SK-N-DZ (cell line): ENCODE results near the gene GNG14.
"Not testable (repeated sequence)": the region's sequence is repeated elsewhere in the genome, so short reads cannot be mapped to it uniquely, and the experiment has no call there.

ENCODE experiments used
- DNase-seq: peaks from one replicate; pipeline ENCODE4 v3.0.0-alpha.2; 2015; ENCODE audit warnings: low spot score

GNG14 gene

DNA sequence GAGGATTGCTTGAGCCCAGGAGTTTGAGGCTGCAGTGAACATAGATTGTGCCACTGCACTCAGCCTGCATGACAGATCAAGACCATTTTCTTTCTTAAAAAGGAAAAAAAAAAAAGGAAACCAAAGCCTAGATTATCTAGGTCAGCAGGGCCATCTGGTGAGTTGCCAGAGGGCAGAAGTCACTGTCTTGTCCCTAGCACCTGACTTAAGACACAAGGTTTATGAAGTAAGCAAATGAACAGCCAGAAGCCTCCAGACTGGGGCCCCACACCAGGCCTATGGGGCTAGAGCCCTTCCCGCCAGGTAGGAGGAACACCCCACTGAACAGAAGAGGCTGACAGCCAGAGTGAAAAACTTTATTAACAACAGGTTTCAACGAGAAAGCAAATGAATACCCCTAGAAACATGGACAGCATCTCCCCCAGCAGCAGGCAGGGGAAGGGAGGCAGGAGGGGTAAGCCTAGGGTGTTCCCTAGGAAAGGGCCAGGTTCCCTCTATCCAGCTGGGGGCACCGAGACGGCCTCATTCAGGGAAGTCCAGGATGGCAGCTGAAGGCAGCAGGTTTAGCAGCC lies 20.0 kb upstream of the GNG14 start:
- DNase-seq, result no peak

DNA sequence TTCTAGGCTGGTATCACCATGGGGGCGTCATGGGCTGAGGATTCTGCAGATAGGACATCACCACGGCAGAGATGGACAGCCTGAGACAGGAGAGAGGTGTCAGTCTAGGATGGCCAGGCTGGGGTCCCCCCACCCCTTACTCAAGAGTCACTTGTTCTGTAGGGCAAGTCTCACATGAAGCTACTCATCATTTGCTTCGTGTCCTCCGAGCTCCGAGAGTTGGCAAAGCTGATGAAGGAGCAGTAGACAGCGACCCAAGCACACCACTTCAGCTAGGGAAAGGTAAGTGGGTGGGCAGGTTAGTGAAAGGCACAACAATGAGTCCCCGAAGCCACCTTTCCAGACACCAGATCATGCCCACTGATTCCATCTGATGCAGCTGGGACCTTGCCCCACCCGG lies 19.5 kb upstream of the GNG14 start:
- DNase-seq, result no peak

DNA sequence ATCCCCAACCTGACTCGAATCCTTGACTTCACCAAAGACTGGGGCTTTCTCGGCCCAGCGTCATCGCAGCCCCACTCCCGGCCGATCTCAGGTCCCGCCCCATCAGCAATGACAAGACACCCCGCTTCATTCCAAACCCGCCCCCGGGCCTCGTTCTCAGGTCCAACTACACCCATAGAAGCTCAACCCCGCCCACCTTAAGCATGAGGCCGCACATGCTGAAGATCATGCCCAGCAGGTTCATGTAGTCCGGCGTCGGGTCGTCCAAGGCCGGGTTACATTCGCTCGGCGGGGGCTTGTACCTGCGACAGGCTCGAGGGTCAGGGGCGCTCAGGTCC lies 18.9 kb upstream of the GNG14 start:
- no peak for DNase-seq

DNA sequence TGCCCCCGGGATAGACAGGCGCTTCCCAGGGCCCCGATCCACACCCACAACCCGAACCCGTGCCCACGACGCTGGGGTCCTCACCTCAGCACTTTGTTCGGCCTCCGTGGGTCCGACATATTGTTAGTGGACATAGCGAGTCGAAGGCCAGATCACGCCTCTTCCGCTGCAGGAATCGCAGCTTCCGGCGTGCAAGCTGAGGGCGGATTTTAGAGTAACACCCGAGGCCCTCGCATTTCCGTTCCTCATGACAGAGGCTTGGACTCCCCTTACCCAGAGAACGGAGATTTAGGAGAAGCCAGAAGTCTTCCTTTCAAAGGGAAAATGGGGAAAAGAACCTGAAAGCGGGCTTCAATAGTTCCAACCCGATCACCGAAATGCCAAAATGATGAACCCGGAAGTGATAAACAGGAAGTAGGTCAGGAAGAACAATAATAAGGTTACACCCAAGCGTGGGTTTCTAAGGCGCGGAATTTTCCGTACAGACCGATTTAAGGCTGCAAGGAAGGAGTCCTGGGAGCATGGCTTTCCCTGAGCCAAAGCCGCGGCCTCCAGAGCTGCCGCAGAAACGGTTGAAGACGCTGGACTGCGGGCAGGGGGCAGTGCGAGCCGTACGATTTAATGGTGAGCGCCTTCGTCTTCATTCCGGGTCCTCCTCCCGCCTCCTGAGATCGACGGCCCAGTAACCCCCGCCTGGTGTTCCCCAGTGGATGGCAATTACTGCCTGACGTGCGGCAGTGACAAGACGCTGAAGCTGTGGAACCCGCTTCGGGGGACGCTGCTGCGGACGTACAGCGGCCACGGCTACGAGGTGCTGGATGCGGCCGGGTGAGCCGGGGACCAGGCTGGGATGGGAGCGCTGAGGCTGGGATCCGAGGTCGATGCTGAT lies 18.3 kb upstream of the GNG14 start:
- DNase-seq, result peak; percentile 85

DNA sequence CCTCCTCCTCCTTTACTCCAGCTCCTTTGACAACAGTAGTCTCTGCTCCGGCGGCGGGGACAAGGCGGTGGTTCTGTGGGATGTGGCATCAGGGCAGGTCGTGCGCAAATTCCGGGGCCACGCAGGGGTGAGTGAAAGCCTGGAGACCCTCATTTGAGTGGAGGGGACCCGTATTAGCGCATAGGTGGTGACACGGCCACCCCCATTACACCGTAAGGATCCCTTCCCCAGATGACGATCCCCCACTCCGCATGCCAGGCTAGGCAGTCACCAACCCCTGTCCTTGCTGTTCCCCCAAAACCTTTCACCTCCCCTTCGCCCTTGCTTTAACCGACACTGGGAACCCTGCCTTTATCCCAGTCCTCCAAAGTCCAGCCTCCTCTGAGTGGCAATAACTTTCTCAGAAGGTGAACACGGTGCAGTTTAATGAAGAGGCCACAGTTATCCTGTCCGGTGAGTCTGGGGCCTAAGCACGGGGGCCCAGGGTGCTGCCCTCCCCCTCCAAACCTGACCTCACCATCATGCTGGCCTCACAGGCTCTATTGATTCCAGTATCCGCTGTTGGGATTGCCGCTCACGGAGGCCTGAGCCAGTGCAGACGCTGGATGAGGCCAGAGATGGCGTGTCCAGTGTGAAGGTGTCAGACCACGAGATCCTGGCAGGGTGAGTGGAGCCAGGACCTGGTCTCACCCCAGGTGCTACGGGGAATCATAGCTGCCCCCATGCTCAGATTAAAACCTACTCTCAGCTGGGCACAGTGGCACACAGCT lies 17.5 kb upstream of the GNG14 start:
- no peak for DNase-seq

DNA sequence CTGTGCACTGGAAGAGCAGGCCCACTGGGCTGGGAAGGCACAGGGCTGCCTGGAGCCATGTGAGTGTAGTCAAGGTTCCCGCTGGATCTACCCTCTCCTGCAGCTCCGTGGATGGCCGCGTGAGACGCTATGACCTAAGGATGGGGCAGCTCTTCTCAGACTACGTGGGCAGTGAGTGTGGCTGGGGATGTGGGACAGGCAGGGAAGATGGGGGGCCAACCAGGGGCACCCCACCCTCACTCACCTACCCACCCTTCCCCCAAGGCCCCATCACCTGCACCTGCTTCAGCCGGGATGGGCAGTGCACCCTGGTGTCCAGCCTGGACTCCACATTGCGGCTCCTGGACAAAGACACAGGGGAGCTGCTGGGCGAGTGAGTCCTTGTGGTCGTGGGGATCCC lies 15.1 kb upstream of the GNG14 start:
- no peak for DNase-seq

DNA sequence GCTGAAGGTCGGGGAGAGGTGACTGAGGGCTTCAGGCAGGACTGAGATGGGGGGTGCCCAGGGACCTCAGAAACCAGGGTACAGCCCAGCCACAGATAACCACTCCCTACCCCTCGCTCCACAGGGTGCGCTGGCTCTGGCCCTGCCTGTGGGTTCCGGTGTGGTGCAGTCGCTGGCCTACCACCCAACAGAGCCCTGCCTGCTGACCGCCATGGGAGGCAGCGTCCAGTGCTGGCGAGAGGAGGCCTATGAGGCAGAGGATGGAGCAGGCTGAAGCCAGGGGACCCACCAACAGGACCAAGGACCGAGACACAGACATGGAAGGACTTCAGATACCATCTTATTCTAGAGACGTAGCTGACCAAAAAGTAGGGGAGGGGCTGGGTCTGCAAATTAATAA lies 12.4 kb upstream of the GNG14 start:
- no peak for DNase-seq

DNA sequence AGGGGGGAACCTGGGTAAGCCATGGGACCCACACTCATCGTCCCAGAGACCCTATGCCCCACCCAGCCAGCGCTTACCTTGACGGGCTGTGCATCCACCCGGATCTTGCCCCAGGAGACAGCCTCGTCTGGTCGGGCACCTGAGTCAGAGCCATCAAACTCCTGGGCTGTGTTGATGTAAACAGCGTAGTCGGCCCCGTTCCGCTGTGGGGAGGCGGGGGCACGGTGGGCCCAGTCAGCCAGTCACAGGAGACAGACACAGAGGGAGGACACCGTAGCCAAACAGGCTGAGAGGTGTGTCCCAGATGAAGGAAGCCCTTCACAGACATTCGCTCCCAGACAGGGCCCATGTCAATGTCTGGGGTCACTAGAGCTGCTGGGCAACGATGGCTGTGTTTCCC lies 11.9 kb upstream of the GNG14 start:
- no peak for DNase-seq

DNA sequence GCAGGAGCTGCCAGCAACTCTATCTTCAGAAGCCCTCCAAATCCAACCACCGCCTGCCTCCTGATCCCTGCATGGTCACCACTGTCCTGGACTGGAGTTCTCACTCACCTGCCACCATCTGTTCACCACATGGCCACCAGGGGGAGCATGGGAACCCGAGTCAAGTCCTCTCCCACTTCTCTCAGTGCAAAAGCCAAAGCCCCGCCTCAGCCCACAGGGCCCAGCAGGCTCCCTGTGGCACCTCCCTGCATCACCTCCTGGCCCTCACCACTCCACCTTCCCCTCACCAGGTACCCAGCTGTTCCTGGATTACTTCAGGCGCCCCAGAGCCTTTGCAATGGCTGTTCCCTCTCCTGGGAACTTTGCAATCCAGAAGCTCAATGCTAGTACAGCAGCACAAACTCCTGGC lies 11.4 kb upstream of the GNG14 start:
- peak; percentile 78 for DNase-seq

DNA sequence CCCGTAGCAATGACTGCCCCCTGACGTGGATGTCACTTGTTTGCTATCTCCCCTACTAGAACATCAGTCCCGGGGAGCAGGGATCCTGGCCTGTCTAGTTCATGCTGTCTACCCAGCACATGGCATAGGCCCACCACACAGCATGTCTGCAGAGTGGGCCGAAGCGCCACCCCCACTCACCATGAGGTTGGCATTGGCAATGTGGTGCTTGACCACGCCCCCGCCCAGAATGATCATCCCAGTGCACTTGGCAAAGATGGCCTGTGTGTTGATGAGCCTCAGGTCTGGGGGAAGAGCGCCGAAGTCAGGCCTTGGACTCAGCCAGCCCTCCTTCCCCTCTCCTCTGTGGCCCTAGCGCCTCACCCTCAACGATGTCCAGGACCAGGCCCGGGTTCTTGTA lies 10.9 kb upstream of the GNG14 start:
- DNase-seq, result no peak

DNA sequence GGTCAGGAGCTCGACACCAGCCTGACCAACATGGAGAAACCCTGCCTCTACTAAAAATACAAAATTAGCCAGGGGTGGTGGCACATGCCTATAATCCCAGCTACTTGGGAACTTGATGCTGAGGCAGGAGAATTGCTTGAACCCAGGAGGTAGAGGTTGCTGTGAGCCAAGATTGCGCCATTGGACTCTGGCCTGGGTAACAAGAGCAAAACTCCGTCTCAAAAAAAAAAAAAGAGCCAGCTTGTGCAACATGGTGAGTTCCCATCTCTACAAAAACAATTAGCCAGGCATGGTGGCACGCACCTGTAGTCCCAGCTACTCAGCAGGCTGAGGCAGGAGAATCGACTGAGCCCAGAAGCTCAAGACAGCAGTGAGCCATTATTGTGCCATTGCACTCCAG lies 9.8 kb upstream of the GNG14 start:
- DNase-seq, result not testable (repeated sequence)

DNA sequence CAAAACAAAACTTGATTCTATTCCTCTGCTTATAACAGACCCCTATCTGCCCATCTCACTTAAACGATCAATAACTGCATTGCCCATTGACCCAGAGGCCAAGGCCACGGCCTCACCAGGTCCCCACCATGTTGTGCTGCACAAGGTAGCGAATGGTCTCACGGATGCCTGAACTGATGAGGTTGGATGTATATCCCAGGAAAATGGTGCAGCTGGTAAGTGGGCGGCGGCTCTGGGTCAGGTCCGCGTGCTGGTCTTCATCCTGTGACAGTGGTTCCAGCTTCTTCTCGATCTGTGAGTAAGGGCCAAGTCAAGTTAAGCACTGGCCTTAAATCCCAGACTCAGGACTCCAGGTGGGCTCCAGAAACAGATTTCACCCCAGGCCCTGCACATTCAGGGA lies 7.8 kb upstream of the GNG14 start:
- DNase-seq, result no peak

DNA sequence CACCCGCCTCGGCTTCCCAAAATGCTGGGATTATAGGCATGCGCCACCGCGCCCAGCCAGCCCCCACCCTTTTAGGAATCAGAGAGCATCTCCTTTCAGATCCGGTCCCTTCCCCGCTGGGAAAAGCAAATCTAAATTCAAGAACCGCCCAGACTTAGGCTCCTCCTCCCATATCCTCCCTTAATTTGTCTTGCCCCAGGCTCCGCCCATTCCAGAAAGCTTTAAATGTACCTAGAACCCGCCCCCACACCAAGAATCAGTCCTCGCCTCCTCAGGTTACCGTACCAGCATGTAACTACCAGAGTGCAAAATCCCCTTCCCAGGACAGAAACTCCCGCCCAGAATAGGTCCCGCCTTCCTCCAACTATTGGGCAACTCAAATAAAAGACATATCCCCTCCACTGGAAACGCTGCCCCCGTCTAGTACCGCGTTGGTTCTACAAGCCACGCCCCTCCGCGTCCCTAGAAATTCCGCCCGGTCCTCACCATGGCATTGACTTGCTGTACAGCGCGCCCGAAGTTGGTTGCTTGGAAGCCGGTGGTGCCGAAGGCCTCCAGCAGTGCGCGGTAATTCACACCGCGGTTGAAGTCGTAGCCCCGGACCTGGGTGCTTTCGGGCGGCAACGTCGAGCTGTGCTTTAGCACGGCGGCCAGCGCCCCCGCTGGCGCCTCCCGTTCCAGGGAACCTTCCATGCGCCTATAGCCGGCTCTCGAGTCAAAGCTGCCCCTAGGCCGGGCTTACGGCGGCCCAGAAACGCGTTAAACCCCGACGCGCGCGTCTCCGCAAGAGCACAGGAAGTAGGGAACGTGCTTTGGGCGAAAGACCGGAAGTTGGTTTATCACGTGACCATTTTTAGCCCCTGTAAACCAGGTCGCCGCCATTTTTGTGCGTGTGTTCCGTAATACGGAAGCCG lies 6.5 kb upstream of the GNG14 start, which contains the start of gene DHPS:
Gene DHPS (minus strand): TSS at position 807 of the 914 bp plus-strand sequence. CDS start 114 bp downstream, at position 693.
- peak; percentile 98 for DNase-seq

DNA sequence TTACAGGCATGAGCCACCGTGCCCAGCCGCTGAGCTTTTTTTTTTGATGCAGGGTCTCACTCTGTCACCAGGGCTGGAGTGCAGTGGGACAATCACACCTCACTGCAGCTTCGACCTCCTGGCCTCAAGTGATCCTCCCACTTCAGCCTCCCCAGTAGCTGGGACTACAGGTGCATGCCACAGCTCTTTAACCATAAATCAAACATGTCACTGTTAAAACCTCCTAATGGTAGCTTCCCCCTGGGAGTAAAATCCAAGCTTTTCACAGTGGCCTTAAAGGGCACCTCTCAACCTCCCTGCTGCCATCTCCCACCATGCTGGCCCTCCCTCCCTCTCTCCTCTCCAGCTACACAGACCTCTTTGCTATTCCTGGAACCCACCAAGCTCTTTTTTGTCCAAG lies 2.0 kb upstream of the GNG14 start:
- no peak for DNase-seq

DNA sequence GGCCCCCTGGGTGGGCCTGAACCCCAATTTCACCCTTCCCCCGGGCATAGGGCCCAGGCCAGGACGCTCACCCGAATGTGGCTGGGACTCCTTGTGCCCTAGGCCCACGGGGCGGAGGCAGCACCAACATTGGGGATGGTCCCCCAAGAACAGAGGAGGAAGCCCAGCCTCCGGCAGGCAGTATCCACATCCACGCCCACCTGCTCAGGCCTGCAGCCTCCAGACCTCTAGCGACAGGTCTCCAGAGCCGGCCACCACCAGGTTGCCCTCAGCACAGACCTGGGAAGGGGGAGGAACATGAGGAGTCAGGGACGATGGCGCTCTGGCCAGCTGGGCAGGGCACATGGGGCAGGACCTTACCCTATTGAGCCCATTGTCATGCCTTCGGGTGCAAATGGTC lies 1.2 kb downstream of the GNG14 start:
- DNase-seq, result no peak

DNA sequence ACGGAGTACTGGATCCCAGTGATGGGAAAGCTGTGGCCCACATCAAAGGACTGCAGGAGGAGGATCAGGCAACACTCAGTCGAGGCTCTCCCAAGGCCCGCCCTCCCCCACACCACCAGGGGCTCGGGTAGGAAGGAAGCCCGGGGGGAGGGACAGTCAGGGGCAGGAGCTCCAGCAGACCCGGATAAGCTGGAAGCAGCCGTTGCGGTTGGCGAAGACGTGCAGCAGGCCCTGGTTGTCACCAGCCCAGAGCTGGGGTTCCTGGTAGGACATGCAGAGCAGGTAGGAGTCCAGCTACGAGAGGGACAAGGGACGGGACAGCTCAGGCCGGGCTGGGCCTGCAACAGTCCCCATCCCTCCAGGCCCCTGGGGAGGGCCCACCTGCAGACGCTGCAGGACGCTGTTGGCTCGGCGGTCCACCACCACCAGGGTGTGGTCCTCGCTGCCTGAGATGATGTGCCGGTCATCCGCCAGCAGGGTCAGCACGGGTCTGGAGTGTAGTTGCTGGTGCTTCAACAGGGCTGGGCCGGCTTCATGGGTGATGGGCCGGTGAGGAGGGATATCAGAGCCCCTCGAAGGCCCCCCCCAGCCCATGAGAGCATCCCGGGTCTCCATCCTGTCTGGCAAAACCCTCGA lies 1.9 kb downstream of the GNG14 start:
- no peak for DNase-seq

DNA sequence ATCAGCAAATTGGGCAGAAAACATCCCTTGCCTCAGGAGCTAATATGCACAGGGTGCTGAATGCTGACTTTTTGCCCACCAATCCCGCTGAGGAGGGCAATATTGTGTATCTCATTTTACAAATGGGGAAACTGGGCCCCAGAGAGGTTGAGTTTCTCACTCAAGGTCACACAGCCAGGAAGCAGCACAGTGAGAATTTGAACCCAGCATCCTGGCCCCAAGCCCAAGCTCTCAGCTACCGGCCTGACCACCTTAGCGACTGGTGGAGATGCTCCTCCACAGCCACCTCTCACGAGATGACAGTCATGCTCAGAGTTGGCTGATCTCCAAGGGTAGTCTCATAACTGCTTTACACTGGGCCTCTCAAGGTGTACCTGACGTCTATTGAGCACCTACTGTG lies 5.2 kb downstream of the GNG14 start:
- no peak for DNase-seq

DNA sequence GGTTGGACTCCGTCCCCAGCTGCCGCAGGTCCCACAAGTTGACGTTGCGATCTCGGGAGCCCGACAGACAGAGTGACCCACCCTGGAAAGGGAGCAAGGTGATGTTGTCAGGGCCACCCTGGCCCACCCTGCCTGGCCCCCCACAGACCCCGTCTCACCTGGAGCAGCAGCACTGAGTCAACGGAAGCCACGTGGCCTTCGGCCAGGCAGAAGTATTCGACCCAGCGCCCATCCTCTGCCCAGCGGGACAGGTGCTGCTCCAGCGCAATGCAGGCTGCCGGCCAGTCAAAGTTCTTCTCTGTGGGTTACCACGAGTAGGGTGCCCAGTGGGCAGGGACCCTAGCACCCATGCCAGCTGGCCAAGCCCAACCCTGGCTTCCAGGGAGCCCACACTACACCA lies 6.8 kb downstream of the GNG14 start:
- DNase-seq, result no peak

DNA sequence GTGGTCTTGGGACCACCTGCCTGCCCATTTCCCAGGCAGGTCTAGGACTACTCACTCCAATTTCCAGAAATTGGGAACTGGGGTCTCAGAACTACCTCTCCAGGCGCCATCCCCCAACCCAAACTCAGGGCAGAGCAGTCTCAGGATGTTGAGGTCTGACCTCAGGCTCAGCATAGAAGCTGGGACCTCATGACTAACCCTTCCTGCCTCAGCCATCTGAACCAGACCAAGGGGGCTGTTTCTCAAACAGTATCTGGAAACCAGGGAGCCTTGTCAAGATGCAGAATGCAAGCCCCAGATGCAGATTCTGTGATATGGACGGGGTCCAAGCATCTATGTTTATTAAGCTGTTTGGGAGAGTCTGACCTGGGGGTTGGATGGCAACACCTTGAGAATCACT lies 7.3 kb downstream of the GNG14 start:
- no peak for DNase-seq

DNA sequence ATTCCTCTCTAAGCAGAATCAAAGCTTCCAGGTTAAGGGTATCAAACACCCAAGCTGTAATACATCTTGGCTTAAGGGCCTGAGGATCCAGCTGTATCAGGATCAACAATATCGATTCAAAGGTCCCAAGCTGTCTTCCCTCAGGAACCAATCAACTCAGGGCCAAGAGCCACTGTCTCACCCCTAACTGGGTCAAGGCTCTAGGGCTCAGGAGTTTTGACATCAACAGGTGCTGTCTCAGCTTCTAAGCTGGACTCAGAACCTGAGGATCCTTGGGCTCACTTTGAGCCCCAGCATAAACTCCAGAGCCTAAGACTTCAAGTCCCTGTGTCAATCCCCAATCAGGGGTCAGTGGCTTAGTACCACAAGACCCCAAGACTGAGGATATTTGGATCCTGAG lies 7.7 kb downstream of the GNG14 start:
- no peak for DNase-seq

DNA sequence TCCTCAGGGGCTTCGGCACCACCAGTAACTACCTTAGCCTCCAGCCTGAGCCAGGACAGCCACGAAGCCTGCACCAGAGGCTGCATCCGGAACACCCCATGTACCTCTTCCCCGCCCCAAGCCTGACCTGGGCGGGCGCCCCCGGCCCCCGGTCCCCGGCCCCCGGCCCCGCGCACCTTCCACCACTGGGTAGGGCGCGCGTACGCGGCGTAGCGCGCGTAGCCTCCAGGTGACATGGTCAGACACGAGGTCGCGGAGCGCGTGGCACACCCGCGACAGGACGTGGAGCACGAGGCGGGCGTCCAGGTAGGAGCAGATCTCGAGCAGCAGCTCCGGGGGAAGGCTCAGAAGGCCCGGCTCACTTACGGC lies 8.2 kb downstream of the GNG14 start:
- DNase-seq, result no peak
